ENCODE results near the gene ANHX. TPM values are rescaled to one million over a fixed set of nuclear protein-coding genes. Genes with fewer than 3 reads are reported as not detected.

Gene ANHX
- total RNA-seq, 2 experiments from 2014 or later = not detected

DNA sequence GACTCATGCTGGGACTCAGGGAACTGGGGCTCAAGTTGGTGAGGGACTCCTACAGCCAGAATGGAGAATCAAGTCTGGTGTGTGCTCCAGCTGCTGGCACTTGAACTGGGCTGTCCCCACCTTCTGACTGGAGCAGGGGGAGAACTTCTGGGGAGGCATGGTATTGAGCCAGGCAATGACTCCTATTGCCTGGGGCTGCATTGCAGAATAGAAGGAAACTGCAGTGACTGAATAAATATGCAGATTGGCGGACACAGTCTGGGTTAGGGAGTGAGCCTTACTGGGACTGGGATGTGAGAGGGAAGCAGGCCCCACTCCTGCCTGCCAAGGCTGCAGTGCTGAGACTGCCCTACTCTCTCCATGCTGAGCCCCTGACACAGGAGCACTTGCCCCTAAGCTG, 63.2 kb downstream of the ANHX start:
- ChIA-PET POLR2A (interaction anchor here (0.9 kb wide), 1 partner anchor 8 kb away, joined by 4 read pairs; no protein-coding TSS in a partner anchor), CTCF (no interaction called here)
- intact Hi-C loops (cut with micrococcal nuclease) = no loop called here
- H3K9me3 Mint-ChIP-seq = peaks cover 44% of the 10 kb centered on the region
- TF ChIP-seq, protein P1, sequence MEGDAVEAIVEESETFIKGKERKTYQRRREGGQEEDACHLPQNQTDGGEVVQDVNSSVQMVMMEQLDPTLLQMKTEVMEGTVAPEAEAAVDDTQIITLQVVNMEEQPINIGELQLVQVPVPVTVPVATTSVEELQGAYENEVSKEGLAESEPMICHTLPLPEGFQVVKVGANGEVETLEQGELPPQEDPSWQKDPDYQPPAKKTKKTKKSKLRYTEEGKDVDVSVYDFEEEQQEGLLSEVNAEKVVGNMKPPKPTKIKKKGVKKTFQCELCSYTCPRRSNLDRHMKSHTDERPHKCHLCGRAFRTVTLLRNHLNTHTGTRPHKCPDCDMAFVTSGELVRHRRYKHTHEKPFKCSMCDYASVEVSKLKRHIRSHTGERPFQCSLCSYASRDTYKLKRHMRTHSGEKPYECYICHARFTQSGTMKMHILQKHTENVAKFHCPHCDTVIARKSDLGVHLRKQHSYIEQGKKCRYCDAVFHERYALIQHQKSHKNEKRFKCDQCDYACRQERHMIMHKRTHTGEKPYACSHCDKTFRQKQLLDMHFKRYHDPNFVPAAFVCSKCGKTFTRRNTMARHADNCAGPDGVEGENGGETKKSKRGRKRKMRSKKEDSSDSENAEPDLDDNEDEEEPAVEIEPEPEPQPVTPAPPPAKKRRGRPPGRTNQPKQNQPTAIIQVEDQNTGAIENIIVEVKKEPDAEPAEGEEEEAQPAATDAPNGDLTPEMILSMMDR (IDR thresholded peaks at IDR 0.05) = no peak
- H3K27me3 Mint-ChIP-seq = no peaks in the 10 kb centered on the region
- no peaks in the 10 kb centered on the region for H3K4me1 Mint-ChIP-seq (ENCODE audit: low read depth)
- ATAC-seq (no peak), DNase-seq (no peak)
- H3K36me3 Mint-ChIP-seq (ENCODE audit: low read depth) = peaks cover 3% of the 10 kb centered on the region
- H3K27ac Mint-ChIP-seq = no peak overlapping the region
- H3K4me3 Mint-ChIP-seq = no peak overlapping the region

Other genes with a start within 250 kb of the ANHX start
- gene ZNF26, start 249.5 kb downstream of the ANHX start, total RNA-seq = 10 to 100 TPM; 19.1 to 19.8 TPM
- gene ZNF84, start 198.4 kb downstream of the ANHX start, total RNA-seq = 10 to 100 TPM; 23.5 to 24.1 TPM
- 10 to 100 TPM; 10.6 to 12.3 TPM for gene ZNF140, start 155.0 kb downstream of the ANHX start, total RNA-seq
- gene ZNF891, start 105.6 kb downstream of the ANHX start, total RNA-seq = 1 to 10 TPM; 1.7 to 1.8 TPM
- 1 to 10 TPM; 6.0 to 7.2 TPM for gene ZNF10, start 105.2 kb downstream of the ANHX start, total RNA-seq
- 10 to 100 TPM; 12.7 to 14.0 TPM for gene ZNF268, start 54.4 kb downstream of the ANHX start, total RNA-seq